Central memory CD4-positive, alpha-beta T cell (primary cell): ENCODE measurements around the gene ARL5C.

Experiments
- DNase-seq: peaks from one replicate; pipeline ENCODE4 v3.0.0; 2022

Gene ARL5C

DNA sequence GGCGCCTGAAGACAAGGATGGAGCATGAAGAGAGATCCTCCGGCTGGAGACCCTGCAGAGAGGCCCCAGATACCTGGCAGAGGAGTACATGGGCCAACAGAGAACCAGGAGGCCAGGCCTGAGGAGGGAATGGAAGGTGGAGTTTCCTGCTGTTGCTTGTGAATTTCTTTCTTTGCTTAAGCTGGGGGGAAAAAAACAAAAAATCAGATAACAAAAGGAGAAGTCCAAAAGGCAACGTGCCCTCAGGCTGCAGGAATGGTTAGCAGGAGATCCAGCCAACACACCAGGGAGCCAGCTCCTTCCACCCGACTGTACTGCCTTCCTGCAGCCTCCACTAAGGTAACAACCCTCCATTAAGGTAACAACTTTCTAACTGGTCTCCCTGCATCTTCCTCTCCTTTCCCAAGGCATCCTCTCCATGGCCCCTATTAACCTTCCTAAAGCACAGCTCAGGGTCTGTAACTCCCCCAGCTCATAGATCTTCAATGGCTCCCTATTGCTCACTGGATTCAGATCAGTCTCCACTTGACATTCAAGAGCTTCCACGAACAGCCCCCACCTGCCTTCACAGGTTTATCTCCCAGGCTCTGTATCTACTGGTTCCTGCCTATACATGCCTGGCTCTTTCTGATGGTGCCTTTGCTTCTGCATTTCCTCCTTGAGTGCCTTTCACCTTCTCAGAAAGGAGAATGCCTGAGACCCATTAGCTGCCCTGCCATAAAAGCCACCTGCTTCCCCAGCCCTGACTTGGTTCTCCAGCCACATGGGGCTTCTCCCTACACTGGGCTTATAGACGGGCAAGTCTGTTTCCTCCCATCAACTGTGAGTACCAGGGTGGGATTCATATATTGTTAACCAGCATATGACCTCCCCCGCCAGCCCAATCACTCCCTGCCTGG is 725 bp upstream of the ARL5C start:
- no peak for DNase-seq

DNA sequence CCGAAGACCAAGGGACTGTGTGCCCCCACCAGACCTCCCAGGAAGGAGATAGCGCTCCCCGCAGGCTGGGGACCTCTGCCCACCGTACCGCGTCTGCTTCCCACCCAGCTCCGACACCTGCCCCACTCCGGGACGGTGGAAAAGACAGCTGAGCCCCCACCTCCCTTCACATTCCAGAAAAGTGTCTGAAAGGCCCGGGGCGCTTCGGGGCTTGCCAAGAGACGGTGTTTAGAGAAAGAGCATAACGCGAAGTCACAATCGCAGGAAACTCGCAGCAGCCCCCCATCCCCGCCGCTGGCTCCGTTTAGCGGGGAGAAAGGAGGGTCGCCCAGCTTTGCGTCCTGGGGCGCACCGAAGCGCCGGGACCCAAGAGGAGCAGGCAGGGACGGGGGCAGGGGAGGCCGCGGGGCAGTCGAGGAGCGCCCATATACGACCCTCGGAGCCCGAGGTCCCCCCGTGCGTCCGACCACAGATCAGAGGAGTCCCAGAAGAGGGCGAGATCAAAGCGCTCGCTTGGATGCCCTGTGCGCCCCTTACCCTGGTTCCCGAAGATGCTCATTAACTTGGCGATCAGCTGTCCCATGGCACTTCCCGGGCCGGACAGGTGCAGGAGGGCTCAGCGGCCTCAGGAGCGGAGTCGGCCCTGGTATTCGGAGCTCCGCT is 652 bp downstream of the ARL5C start:
- no peak for DNase-seq

DNA sequence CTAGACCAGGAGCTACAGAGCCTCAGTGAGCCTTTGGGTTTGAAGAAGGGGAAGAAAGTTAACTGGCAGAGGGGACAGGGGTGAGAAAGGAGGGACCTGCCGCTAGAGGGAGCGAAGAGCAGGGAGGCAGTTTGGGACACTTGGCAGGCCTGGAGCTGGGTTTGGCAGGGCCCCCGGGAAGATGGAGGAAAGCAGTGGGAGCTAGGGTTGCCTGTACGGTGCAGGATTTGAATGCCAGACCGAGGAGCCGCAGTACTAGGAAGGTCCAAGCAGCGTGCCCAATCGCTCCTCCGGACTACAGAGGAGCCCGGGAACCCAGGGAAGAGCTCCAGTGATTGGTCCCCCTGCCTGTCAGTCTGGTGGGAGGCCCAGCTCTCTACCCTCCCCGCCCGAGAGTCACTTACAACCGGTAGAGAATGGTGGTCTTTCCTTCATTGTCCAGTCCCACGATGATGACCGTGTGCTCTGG is 1.3 kb downstream of the ARL5C start:
- peak; percentile 63 for DNase-seq

- no peak for DNase-seq
Measured at GRCh38 chr17:39161962-39162361, 4.0 kb downstream of the ARL5C start.

DNA sequence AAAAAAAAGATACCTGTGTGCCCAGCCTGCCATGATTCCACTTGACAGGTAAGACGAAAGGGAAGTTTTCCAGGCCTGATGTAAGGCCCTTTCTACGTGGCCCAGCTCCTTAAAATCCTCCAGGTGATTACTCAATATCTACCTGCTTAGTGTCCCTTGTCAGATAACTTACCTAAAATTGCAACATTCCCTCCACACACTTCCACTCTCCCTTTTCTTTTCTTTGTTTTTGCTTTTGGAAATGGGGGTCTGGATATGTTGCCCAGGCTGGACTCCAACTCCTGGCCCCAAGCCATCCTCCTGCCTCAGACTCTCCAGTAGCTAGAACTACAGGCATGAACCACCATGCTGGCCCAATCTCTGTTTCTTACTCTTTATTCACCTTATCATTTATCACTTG is 7.3 kb downstream of the ARL5C start:
- no peak for DNase-seq

- no peak for DNase-seq
Measured at GRCh38 chr17:39156491-39156890, 9.5 kb downstream of the ARL5C start.

DNA sequence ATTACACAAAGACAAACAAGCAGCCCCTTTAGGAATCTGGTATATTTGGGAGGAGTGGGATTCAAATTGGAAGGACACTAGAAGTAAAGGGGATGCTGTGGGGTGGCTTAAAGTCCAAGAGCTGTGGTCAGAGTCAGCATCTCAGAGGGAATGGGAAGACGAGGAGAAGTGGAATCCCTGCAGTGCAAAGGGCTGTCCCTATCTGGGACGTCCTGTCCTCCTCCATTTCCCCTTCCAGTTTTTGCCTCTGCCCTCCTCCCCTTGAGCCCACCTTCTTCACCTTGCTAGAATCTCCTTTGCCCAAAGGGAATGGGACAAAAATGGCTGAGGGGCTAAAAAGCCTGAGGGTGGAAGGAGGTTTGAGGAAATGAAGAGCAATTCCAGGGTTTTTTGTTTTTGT is 10.3 kb downstream of the ARL5C start:
- DNase-seq = no peak

DNA sequence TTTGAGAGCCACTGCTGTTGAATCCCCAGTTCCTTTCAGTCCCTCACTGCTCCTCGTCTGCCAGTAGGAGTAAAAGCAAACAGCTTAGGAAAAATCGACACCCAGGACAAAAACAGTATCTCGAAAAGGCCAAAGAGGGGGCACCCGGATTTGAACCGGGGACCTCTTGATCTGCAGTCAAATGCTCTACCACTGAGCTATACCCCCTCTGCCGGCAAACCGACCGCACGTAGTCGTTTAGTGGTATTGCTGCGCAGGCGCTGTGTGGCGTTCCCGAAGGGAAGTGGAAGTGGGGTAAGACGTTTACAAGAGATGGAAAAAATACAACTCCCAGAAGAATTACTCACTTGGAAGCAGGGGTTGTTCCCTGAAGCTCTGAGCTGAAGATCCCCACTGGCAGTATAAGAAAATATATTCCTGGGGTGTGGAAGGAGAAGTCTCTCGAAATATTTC is 12.3 kb downstream of the ARL5C start:
- DNase-seq = peak; percentile 87

DNA sequence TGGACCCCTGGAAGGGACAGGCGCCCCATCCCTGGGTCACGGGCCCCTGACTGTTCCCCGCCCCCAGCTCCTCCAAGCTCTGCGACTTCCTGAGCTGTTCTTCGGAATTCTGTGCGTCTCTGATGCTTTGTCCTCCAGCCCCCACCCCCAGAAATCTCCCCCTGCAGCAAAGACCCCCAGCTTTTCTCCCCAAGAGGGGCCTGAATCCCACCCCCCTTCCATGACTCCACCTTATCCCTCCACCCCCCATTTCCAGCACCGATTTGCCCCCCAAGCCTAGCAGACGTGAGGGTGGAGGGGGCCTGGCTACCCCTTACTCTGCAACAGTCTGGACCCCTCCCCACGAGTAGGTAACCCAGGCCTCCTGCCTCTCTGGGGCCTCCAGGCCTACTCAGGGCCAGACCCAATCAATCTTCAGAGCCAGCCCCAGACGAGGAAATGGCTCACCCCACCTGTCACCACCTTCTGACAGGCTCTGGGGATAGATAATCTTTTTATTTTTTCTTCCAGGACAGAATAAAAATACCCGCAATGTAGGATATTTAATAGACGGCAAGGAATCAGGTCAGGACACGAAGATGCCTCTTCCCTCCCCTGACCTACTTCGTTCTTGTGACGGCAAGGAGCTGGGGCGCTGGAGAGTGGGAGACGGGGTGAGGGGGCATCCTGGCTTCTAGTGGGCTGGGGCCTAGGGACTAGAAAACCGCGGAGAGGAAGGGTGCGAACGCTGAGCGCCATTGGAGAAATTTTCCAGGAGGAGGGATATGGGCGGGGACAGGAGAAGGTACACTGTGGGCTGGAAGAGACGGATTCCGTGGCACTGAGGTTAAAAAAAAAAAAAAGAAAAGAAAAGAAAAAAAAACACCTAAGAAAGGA is 13.8 kb downstream of the ARL5C start:
- peak; percentile 20 for DNase-seq

GRCh38 chr17:39151150-39151942 is 14.6 kb downstream of the ARL5C start, which contains the start of gene PLXDC1:
PLXDC1 (minus strand) TSS chr17:39151637; CDS start chr17:39151437, 200 bp downstream.
- no peak for DNase-seq

- no peak for DNase-seq
Measured at GRCh38 chr17:39150795-39151149, 15.2 kb downstream of the ARL5C start.

DNA sequence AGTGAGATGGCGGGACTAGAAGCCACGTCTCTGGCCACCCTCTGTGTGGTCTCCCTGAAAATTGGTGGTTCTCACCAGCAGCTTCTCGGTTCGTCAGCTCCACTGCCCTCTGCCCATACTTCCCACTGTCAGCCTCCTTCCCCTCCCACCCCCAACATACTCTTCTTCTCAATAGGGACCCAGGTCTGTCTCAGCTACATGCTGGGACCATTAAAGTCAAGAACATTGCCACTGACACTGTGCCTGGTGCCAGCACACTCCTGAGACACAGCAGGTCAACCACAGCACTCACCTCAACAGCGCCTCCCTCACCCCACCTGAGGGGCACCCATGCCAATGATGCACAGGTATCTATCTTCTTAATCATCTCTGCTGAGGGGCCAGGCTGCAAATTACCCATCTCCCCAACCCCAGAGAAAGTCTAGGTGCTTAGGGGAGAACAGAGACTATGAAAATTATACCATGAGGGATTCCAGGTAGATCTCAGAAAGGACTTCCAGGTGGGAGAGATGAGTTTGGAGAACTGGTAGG is 15.8 kb downstream of the ARL5C start:
- DNase-seq = no peak

DNA sequence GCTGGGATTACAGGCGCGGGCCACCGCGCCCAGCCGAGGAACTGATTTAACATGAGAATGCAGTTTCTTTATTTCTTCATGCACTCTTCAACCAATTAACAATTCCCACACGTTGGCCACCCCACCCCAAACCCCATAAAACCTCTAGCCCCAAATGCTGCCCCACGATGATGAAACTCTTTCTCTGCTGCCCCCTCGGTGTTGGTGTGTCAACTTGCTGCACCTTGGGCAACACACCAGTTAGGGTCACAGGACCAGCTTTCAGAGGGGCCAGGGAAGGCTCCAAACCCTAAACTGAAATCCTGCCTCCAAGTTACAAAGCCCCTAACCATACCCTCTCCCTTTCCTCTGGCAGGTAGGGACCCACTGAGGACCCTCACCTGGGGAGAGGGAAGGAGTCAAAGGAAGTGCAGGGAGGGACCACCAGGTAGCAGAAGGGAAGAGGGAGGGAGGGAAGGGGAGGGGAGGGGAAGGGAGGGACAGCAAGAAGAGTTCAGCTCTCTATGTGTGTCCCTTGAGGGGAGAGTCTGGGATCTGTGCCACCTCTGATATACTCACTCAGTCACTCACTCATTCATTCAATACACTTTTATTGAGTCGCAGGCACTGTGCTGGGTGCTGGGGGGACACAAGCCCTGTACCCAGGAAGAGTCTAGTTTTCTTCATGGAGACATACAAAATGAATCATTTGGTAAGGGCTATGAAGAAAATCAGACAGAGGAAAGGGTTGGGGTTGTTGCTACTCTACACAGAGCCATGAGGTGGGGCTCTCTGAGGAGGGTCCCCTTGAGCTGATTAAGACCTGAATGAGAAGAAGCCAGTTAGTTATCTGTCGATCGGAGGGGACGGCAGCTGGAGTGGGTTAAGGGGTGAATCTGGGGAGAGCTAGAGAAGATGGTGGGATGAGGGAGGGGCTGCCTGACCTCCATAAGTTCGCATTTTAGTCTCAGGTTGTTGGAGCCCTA is 18.5 kb downstream of the ARL5C start:
- DNase-seq = no peak

DNA sequence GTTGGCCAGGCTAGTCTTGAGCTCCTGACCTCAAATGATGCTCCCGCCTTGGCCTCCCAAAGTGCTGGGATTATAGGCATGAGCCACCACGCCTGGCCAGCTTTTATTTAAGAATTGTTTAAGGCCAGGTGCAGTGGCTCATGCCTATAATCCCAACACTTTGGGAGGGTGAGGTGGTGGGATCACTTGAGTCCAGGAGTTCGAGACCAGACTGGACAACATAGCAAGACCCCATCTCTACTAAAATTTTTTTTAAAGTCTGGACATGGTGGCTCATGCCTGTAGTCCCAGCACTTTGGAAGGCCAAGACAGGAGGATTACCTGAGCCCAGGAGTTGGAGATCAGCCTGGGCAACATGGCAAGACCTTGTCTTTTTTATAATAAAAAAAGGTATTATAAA is 19.7 kb downstream of the ARL5C start:
- DNase-seq = no peak

DNA sequence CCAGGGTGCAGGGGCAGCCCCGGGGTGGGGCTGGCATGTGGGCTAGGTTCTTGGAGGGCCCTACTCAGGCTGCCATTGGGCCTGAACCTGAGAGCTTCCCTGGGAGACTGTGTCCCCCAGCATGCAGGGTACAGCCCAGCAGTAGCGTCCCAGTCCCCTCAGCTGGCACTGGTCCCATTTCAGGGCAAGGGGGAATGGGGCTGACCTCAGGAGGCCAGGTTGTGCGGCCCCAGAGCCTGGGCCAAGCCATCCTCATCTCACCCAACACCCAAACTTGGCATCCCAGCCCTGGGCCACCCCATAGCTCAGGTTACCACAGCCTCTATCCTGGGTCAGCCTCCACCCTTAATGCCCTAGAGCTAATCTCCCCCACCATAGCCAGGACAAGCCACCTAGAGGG is 20.8 kb downstream of the ARL5C start:
- no peak for DNase-seq

- no peak for DNase-seq
Measured at GRCh38 chr17:39144416-39144840, 21.5 kb downstream of the ARL5C start.

DNA sequence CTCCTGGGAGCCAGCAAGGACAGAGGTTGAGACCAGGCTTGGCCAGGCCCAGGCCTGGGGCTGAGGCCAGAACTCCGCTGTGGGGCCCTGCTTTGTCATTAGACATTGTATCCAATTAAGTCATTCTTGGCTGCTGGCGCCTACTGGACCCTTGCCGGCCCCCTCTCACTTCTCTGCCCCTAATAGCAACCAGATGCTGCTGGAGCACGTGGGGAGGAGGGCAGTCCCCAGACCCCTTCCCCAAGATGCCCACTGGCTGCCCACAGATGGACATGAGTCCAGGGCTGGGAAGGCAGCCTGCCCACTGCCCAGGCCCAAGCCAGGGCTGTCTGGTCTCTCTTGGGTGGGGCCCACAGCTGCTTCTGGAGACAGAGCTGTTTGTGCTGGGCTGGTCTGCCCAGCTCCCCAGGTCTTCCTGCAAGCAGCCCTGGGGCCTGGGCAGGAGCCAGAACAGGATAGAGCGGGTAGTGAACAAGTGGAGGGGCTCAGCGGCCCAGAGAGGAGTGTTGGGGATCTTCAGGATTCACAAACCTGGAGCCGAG is 22.3 kb downstream of the ARL5C start:
- no peak for DNase-seq

GRCh38 chr17:39141915-39142664 is 23.9 kb downstream of the ARL5C start:
- no peak for DNase-seq

- DNase-seq = no peak
Measured at GRCh38 chr17:39141294-39141693, 24.7 kb downstream of the ARL5C start.

- DNase-seq = no peak
Measured at GRCh38 chr17:39139561-39139960, 26.4 kb downstream of the ARL5C start.
